ENCODE data around the gene KRTAP4-1.
"Not testable (repeated sequence)": the region's sequence is repeated elsewhere in the genome, so short reads cannot be mapped to it uniquely, and the experiment has no call there.

The KRTAP4-1 gene

GRCh38 chr17:41171886-41172285 lies 12.8 kb downstream of the KRTAP4-1 start:
- DNase-seq (ENCODE audit: low read depth): no peak

GRCh38 chr17:41168121-41168520 lies 16.6 kb downstream of the KRTAP4-1 start, which contains the start of gene KRTAP4-3:
KRTAP4-3 (minus strand) TSS chr17:41168221; CDS start chr17:41168172, 49 bp downstream.
- DNase-seq (ENCODE audit: low read depth): no peak

GRCh38 chr17:41167561-41167960 lies 17.1 kb downstream of the KRTAP4-1 start:
- no peak for DNase-seq (ENCODE audit: low read depth)

- no peak for DNase-seq (ENCODE audit: low read depth)
Observed at GRCh38 chr17:41163828-41164227, 20.9 kb downstream of the KRTAP4-1 start.

- no peak for DNase-seq (ENCODE audit: low read depth)
Observed at GRCh38 chr17:41160648-41161047, 24.1 kb downstream of the KRTAP4-1 start, which contains the start of gene KRTAP4-4. KRTAP4-4 (minus strand) TSS chr17:41160748; CDS start chr17:41160691, 57 bp downstream.

- DNase-seq (ENCODE audit: low read depth): not testable (repeated sequence)
Observed at GRCh38 chr17:41160190-41160589, 24.5 kb downstream of the KRTAP4-1 start.

- DNase-seq (ENCODE audit: low read depth): no peak
Observed at GRCh38 chr17:41153856-41154255, 30.9 kb downstream of the KRTAP4-1 start.

- DNase-seq (ENCODE audit: low read depth): no peak
Observed at GRCh38 chr17:41151525-41151924, 33.2 kb downstream of the KRTAP4-1 start.

GRCh38 chr17:41150026-41150425 lies 34.7 kb downstream of the KRTAP4-1 start:
- DNase-seq (ENCODE audit: low read depth): no peak

GRCh38 chr17:41149652-41149985 lies 35.1 kb downstream of the KRTAP4-1 start, which contains the start of gene KRTAP4-5:
KRTAP4-5 (minus strand) TSS chr17:41149825; CDS start chr17:41149767, 58 bp downstream.
- DNase-seq (ENCODE audit: low read depth): no peak

GRCh38 chr17:41148971-41149651 lies 35.6 kb downstream of the KRTAP4-1 start:
- not testable (repeated sequence) for DNase-seq (ENCODE audit: low read depth)

GRCh38 chr17:41147531-41148204 lies 37.0 kb downstream of the KRTAP4-1 start:
- no peak for DNase-seq (ENCODE audit: low read depth)

GRCh38 chr17:41145261-41145660 lies 39.5 kb downstream of the KRTAP4-1 start:
- no peak for DNase-seq (ENCODE audit: low read depth)

- no peak for DNase-seq (ENCODE audit: low read depth)
Observed at GRCh38 chr17:41144846-41145245, 39.9 kb downstream of the KRTAP4-1 start.

- no peak for DNase-seq (ENCODE audit: low read depth)
Observed at GRCh38 chr17:41141361-41141760, 43.4 kb downstream of the KRTAP4-1 start.

GRCh38 chr17:41140360-41141131 lies 44.2 kb downstream of the KRTAP4-1 start, which contains the start of gene KRTAP4-6:
KRTAP4-6 (minus strand) TSS chr17:41140544; CDS start chr17:41140487, 57 bp downstream.
- DNase-seq (ENCODE audit: low read depth): peak; percentile 76

- DNase-seq (ENCODE audit: low read depth): not testable (repeated sequence)
Observed at GRCh38 chr17:41139865-41140264, 44.8 kb downstream of the KRTAP4-1 start.
